Measurements from ENCODE around the gene INPP5E.
A peak's percentile ranks its signal among the peaks of the same experiment; 100 is the strongest.

Gene INPP5E

DNA sequence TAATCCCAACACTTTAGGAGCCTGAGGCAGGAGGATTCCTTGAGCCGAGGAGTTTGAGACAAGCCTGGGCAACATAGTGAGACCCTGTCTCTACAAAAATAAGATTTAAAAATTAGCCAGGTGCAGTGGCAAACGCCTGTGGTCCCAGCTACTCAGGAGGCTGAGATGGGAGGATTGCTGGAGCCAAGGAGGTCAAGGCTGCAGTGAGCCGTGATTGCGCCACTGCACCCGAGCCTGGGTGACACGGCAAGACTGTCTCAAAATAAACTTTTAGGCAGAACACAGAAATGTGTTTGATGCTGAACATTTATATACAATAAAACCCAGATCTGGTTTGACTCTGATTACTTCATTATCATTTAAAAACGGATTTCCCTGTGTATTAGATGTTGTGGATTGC is 34.2 kb downstream of the INPP5E start:
- no peak for DNase-seq (ENCODE audit: low read depth in 2 of 2, low spot score in 1 of 2)

DNA sequence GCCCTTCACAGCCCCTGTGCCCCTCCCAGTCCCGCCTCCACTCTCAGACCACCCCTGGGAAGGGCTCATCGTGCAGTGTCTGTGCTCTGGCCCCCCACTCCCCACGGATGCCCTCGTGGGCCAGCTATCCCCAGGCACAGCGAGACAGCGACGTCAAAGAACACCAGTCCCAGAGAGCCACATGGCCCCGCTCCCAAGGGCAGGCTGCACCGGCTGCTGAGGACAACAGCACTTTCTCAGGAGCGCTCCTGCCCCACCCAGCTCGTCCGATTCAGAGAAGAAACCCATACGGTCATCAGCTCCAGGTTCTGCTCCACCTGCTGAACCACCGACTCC is 34.9 kb downstream of the INPP5E start:
- no peak for DNase-seq (ENCODE audit: low read depth in 2 of 2, low spot score in 1 of 2)

DNA sequence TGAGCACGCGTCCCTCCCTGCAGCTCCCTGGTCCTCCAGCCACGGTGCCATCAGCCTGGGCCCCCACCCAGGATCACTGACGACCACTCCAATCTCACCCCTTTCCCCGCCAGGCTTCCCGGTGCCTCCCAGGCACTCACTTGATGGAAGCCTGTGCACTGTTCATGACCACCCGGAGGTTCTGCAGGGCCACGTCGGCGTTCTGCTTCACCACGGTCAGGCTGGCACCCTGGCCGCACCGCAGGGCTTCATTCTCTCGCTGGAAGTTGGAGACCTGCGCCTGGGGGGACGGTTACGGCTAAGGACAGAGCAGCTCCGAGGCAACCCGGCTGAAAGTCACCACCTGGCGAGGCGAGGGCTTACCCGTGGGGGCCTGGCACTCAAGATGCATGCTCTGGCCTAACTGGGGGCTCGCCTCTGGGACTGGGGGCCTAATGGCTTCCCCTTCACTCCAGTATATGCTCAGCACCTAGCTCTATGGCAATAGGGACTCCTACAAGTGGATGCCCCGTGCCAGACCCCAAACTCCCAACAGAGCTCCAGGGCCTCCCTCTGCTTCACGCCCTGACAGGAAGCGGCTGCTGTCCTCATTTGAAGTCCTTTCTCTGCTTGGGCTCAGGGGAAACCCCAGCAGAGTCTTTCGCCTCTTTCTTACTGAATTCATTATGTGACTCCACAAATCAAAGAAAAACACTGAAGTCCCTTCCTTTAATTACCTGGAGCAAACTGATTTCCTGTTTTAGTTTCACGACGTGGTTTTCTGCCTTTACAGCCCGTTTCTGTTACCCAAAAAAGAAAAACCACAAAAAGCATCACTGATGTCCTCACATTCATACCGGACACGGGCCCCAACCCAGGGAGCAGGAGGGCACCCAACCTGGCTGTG is 35.5 kb downstream of the INPP5E start:
- no peak for DNase-seq (ENCODE audit: low read depth in 2 of 2, low spot score in 1 of 2)

DNA sequence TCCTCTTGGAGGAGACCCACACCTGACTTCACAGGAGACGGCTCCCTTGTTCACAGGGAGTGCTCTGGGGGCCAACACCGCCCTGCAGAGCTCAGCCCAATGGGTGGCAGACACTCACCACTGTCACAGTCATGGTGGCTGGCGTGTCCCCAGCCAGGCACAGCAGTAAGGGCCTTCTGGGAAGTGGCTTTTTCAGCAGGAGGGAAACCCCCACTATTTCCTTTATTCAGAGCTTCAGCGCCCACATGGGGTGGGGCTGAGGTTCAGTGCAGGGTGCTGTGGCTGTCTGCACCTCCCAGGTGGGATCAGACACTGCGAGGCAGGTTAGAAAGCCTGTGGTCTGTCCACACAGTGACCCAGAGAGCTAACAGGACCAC is 36.1 kb downstream of the INPP5E start:
- DNase-seq (ENCODE audit: low read depth in 2 of 2, low spot score in 1 of 2): peak; percentile 46 to 64

DNA sequence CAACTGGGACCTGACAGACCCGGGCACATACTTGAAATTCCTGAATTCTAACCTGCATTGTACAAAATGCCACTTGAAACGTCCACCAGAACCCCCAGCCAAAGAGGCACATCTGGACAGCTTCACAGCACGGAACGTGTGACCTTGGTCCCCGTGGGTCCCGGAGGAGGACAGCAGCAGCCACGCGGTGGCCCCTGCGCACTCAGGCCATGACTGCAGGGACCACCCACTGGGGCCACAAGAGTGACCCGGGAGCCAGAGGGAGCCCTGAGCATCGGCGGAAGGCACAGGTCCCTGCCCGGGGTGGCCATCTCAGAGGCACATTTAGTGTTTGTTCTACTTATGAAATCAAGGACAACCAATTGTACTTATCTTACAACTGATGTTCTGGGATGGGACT is 37.6 kb downstream of the INPP5E start:
- DNase-seq (ENCODE audit: low read depth in 2 of 2, low spot score in 1 of 2): no peak

DNA sequence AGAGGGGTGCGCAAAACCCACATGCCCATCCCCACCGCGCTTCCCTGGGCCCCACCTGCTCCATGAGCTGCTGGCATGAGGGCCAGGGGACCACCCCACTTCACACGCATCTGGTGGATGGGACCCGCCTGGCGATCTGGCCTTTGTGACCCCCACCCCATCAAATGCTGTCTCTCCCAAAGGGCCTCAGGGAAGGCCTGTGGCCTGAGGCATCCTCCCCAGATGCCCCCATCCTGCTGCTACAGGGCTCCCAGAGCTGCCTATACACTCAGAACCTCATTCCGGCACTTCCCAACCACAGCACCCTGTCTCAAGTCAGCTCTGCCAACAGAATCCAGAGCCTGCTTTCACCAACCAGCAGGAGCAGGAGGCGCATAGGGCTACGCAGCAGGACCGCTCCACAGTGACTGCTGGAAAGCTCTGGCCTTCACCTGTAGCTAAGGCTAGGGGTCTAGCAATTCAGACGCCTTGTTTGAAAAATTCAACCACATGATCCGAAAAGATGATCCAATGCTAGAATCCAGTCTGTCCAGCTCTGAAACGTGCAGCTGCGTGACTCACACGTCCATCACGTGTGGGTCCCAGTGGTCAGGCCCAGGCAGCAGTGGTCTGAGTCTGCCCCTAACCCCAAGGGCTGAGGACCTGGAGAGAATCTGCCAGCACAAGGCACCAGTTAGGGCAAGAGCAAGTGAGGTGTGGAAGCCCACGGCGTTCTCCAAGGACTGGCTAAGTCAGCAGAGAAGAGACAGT is 38.3 kb downstream of the INPP5E start:
- no peak for DNase-seq (ENCODE audit: low read depth in 2 of 2, low spot score in 1 of 2)

DNA sequence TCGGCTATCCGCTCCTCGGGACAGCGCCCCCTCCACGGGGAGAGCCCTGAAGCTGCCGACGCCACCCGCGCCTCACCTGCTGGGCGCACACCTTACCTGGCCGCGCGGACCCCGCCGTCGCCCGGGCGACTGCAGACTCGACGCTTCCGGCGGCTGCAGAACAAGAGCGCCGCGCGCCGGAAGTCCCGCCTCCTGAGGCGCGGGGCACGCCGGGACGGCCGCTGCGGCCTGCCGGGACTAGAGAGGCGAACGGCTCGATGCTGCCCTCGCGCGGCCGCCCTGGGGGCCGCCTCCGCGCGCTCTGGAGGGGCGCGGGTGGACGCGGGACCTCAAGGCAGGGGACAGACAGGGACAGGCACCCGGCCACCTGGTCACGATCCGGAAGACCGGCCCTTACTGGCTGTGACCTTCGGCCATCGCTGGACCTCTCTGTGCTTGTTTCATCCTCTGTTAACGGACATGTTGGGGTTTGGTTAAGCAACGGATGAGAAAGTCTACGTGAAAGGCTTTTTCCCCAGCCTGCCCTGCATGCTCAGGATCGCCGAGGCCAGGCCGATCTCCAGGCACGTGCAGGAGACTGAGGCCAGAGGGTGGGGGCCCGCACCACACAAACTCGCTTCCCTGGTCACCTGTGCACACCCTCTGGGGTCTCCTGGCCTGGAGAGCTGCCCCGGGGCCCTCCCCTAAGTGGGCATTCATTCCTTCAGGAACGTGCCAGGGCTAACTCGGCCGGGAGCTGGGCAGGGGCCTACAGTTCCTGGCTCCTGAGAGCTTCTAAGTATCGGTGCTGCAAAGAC is 39.4 kb downstream of the INPP5E start, which contains the start of gene SNAPC4:
Gene SNAPC4, minus strand, starts transcription at position 133 of the 797 bp plus-strand sequence. CDS start 1,742 bp downstream, outside the sequence.
- peak; percentile 64 to 69 for DNase-seq (ENCODE audit: low read depth in 2 of 2, low spot score in 1 of 2)

DNA sequence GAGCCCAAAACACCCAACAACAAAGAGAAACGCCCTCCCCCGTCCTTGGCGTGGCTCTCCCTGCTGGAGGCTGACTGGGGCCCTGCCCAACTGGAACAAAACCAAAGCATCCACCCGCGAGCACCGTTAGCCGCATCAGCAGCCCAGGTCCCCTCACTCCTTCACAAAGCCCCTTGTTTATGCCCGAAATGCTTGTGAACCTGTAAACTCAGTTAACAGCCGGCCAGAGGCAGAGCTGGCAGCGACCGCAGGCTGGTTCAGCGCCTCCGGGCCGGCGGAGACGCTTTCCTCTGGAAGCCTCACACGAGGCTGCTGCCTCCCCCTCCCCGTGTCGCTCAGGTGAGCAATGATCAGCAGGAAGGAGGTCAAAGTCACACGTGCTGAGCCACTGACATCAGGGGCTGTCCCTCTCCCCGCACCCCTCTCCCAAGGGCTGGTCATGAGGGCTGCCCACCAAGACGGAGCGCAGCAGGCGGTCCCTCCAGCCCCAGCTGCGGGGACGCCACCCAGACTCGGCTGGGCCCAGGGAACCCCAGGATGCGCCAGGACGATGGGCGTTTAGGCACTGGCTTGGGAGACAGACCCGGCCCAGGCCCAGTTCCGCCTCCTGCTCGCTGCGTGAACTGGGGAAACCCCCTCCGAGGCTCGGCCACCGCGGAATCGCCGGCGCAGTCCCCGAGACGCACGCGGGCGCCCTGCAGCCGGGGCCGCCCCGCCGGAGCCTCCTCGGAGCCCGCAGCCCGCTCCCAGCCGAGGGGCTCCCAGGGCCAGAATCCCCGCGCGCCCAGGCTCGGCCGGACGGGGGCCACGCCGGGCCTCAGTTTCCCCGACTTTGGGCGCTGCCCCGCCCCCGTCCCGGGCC is 40.2 kb downstream of the INPP5E start:
- no peak for DNase-seq (ENCODE audit: low read depth in 2 of 2, low spot score in 1 of 2)

DNA sequence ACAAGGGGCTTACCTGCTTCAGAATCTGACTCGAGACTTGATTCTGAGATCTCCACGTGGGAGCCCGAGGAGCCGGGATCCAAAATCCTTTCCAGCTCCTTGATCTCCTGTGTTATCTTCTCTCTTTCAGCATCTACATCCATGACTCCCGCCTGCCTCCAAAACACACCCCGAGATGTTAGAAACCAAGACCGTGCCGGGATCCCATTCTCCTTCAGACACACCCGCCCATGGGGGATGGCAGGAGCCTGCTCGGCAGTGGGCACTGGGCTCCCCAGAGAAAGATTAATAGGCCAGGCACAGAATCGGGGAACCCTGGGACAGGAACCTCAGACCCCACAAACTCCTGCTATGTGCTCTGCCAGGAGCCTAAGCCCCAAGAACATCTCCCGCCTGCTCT is 41.4 kb downstream of the INPP5E start:
- no peak for DNase-seq (ENCODE audit: low read depth in 2 of 2, low spot score in 1 of 2)

DNA sequence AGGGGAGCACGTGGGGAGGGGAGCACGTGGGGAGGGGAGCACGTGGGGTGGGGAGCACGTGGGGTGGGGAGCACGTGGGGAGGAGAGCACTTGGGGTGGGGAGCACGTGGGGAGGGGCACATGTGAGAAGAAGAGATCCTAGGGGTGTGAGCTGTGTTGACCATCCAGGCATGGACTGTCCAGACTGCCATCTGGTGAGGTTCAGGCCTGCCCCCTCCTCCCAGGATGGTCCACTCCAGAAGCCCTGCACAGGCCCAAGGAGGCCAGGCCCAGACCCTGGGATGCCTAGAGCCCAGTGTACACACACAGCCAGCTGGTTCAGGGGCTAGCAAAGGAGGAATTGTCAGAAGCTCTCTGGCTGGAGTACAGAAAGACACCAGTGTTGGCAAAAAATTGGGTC is 42.0 kb downstream of the INPP5E start:
- DNase-seq (ENCODE audit: low read depth in 2 of 2, low spot score in 1 of 2): no peak

DNA sequence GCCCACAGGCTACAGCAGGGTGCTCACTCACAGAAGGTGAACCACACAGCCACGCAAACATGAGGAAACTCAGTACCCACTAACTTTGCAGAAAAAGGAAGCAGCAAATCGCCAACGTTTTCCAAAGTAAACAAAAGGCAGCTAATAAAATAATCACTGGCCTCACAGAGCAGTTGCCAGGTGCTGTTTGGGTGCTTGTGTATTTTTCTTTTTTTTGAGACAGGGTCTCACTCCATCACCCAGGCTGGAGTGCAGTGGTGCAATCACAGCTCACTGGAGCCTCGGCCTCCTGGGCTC is 43.5 kb downstream of the INPP5E start:
- no peak for DNase-seq (ENCODE audit: low read depth in 2 of 2, low spot score in 1 of 2)

DNA sequence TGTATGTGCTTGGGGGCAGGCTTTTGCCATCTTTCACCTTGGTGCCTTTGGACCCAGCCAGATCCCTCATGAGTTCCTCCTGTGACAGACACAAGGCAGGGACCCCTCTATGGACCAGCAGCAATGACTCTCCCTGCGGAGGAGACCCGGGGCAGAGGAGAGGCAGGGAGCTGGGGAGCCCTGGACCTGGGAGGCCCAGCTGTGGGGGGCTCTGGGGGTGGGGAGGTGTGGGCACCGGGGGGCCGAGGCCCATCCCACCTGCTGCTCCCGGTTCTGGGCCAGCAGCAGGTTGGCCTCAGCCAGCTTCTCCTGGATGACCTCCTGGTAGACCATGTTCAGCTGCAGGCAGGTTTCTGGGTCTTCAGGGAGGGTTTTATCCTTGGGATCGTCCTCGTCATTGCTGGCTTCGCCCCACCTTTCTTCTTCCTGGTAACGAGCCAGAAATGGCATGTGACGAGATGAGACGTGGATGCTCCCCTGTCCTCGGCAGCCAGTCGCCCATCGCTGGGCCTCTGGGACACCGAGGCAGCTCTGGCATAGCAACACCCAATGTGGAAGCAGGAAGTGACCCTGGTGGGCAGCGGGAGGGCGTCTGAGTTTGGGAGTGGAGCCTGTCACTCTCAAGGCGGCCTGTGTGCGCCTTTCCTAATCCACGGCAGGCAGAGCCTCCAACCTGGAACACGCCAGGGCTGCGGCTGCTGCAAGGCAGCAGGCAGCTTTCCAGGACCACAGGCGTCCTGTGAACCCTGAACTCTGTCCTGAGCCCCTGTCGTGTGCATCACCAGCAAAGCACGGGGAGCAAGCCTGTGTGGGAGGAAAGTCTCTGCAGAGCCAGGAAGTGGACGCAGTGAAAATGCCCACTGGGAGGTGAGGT is 44.1 kb downstream of the INPP5E start:
- DNase-seq (ENCODE audit: low read depth in 2 of 2, low spot score in 1 of 2): no peak

DNA sequence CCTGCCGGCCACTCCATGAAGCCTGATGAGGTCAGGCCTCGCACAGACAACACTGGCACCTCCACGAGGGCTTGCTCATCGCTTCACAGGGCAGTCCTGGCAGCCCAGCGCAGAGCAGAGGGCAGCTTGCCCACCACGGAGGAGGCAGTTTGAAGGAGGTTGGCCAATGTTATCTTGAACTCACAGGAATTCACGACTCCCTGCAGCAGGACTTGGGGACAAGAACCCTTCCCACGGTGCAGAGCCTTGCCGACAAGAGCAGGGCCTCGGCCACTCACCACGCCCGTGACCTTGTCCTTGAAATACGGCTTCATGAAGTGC is 44.7 kb downstream of the INPP5E start:
- no peak for DNase-seq (ENCODE audit: low read depth in 2 of 2, low spot score in 1 of 2)

DNA sequence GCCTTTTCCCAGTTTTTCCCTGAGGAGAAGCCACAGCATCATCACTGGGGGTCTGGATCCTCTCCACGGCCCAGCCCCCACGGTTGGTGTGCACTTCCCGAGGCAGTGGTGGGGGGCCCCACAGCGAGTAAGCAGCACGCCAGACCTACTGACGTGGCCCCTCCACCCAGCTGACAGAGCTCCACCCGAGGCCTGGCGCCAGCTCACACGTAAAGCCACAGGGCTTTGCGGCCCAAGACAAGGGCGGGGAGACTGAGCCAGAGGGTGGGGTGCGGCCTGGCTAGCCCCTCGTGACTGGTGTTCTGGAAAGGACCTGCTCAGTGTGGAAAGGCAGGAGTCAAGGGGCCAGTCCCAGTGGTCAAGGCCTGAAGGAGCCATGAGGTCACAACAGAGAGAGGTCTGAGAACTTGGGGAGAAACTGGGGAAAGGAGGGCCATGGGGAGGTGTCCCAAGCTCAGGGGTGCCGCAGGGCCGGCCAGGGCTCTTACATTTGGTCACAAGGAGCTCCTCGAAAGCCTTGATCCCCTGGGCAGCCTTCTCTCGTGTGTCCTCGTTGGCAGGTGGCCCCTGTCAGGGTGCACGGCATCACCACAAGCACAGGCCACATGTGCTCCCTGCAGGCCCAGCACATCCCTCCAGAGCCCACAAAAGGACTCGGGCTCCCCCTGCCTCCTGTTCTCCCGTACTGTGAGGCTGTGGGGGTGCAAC is 45.2 kb downstream of the INPP5E start:
- no peak for DNase-seq (ENCODE audit: low read depth in 2 of 2, low spot score in 1 of 2)

DNA sequence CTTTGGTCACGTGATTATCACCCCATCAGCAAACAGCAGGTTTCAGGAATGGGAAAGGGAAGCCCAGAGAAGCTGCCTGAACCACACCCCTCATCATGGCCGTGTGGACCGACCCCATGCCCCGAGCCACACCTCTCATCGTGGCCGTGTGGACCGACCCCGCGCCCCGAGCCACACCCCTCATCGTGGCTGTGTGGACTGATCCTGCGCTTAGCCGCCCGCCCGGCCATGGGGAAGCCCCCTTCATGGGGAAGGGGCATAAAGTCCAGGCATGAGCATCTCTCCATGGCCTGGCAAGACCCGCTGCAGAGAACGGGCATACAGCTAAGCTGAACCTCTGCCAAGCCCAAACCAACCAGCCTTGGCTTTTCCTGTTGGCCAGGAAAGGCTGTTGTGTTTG is 46.1 kb downstream of the INPP5E start:
- no peak for DNase-seq (ENCODE audit: low read depth in 2 of 2, low spot score in 1 of 2)

DNA sequence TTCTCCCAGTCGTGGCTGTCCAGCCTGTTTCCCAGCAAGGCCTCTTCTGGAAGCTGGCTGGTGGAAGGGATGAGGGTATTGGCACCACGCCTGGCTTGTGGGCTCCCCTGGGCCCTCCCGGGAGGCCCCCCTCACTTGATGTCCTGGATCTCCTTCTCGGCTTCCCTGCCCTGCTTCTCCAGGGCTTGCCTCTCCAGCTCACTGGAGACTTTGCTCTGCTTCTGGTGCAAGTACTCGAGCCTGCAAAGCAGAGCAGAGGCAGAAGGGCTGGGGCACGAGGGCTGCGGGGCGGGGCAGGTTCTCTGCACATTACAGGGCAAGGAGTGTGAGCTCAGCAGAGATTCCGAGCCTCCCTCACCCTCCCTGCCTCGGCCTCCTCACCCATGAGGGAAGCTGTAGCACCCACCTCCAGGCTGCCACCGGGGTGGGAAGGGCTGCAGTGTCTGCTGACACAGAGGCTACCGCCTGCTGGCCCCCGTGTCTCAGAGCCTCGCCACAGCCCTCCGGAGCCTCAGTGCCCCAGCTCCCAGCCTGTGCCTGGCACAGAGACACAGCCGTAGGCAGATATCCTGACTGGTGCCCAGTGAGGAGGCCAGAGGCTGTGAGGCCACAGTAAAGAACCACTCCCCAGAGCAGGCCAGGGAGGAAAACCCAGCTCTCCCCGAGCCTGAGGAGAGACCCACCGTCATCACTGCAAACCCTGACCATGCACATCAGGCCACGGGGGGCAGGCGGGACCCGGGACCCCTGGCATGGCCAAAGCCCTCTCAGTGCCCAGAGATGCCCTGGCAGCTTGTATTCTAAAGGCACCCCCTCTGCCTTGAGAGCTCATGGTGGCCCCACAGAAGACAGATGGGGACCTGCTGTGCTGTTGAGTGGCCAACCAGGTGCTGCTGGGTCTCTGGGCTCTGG is 46.9 kb downstream of the INPP5E start:
- DNase-seq (ENCODE audit: low read depth in 2 of 2, low spot score in 1 of 2): no peak

DNA sequence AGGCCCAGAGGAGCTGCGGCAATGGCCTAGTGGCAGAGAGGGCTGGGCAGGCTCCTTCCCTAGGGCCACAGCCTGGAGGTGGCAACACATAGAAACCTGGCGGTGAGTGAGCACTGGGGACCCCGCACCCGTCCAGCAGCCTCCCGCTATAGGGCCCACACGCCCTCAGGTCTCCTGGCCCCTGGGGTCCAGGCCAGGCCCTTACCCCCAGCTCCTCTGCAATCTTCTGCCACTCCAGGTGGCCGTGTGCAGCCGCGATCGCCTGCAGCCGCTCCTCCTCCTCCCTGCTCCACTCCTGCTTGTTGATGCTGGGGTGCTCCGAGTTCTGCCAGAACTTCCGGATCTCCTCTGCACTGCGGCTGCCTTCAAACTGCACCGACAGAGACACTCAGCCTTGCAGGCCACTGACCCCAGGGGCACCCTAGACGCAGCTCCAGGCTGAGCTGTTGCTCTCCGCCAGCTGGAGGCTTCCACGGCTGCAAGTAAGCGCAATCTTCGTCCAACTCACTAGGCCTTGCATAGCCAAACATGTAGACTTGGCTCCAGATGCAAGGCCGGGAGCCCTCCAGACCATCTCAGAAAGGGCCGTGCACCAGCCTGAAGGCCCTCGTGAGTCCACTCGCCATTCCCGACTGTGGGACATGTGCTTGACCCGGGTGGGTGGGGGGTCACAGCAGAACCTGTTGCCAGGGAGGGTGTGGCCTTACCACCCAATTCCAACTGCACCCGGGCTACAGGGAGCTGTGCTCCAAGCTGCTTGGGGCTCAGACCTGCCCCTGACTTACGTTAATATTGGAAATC is 47.7 kb downstream of the INPP5E start:
- no peak for DNase-seq (ENCODE audit: low read depth in 2 of 2, low spot score in 1 of 2)

DNA sequence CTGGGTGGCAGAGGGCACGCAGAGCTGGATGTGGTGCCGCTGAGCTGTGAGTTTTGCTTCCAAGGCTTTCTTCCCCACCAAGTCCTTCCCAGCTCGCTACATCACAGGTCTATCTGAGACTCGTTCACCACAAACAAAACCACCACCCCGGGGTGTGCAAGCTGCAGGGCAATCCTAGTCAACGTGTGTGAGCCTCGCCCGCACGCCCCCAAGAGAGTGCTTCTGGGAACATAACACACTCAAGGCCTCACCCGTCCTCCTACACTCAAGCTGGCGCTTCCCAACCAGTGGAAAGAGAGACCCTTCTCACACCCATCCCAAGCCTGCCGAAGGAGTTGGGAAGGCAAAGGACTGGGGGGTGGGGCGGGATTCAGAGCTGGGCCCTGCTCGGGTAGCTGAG is 50.2 kb downstream of the INPP5E start:
- no peak for DNase-seq (ENCODE audit: low read depth in 2 of 2, low spot score in 1 of 2)
